OCI-LY7 (cell line): ENCODE measurements around the gene DNAL4. TPM values are rescaled to one million over a fixed set of nuclear protein-coding genes. Genes with fewer than 3 reads are reported as not detected.

ENCODE experiments used
- BruUV-seq: library from RNA; stranded (reverse); fragments of 400-500 nt; replicated peaks from 2 replicates; lab custom pipeline; 2021; lab: Mats Ljungman, UMichigan
- CTCF ChIA-PET: fragments of 300-600 bp; sonication (Branson Sonifier 250); formaldehyde crosslinking; loops from one replicate; lab custom pipeline; 2022; ENCODE audit warnings: antibody characterized with exemption; ENCODE audit not compliant: unreplicated experiment; lab: Charles Lee
- POLR2A ChIA-PET: fragments of 300-600 bp; sonication (Branson Sonifier 250); formaldehyde crosslinking; loops from one replicate; lab custom pipeline; 2022; ENCODE audit warnings: antibody characterized with exemption; lab: Charles Lee
- DNase-seq: peaks from one replicate; pipeline ENCODE4 v3.0.0-alpha.2; 2015; ENCODE audit warnings: low spot score
- H2AFZ ChIP-seq: fragments of 200-600 bp; sonication (generic), shearing (Covaris generic); 2 replicates; pipeline ENCODE4 v1.6.1; 2014; ENCODE audit warnings: mild to moderate bottlenecking, antibody characterized with exemption, low read length, moderate library complexity
- H3K27ac ChIP-seq: fragments of 200-600 bp; sonication (generic); 2 replicates; pipeline ENCODE4 v1.5.1; 2014; ENCODE audit warnings: mixed run types, low read depth, mild to moderate bottlenecking, moderate library complexity, low read length, inconsistent platforms; ENCODE audit not compliant: poor library complexity, severe bottlenecking
- H3K36me3 ChIP-seq: fragments of 200-600 bp; sonication (generic); 2 replicates; pipeline ENCODE4 v1.6.1; 2014; ENCODE audit warnings: mild to moderate bottlenecking, antibody characterized with exemption, low read length, moderate library complexity, mixed read lengths; ENCODE audit not compliant: insufficient read depth
- H3K4me1 ChIP-seq: fragments of 200-600 bp; sonication (generic); 2 replicates; pipeline ENCODE4 v1.5.1; 2014; ENCODE audit warnings: mild to moderate bottlenecking, low read length; ENCODE audit not compliant: insufficient read depth, poor library complexity, severe bottlenecking
- H3K4me2 ChIP-seq: fragments of 200-600 bp; sonication (generic); 2 replicates; pipeline ENCODE4 v1.6.1; 2014; ENCODE audit warnings: mild to moderate bottlenecking, low read length
- H3K4me3 ChIP-seq: fragments of 200-600 bp; sonication (generic); 2 replicates; pipeline ENCODE4 v1.5.1; 2014; ENCODE audit warnings: mild to moderate bottlenecking, low read depth, low read length; ENCODE audit not compliant: poor library complexity, severe bottlenecking
- H3K79me2 ChIP-seq: fragments of 200-600 bp; sonication (generic); 2 replicates; pipeline ENCODE4 v1.6.1; 2016; ENCODE audit warnings: low read depth, mild to moderate bottlenecking, low read length, moderate library complexity, mixed read lengths; ENCODE audit not compliant: insufficient read depth
- H3K9me2 ChIP-seq: fragments of 200-600 bp; sonication (generic); 2 replicates; pipeline ENCODE4 v1.6.1; 2016; ENCODE audit warnings: mild to moderate bottlenecking, low read length, mixed read lengths; ENCODE audit not compliant: insufficient read depth
- H3K9me3 ChIP-seq: fragments of 200-600 bp; sonication (generic); 2 replicates; pipeline ENCODE4 v1.6.1; 2014; ENCODE audit warnings: mild to moderate bottlenecking, mixed run types, low read length, mixed read lengths
- H4K20me1 ChIP-seq: fragments of 200-600 bp; sonication (generic); 2 replicates; pipeline ENCODE4 v1.6.1; 2014; ENCODE audit warnings: mild to moderate bottlenecking, antibody characterized with exemption, low read length, moderate library complexity, mixed read lengths; ENCODE audit not compliant: insufficient read depth
- EZH2phosphoT487 ChIP-seq: fragments of 200-600 bp; sonication (generic); IDR thresholded peaks from 2 replicates; pipeline ENCODE4 v1.6.1; 2018; ENCODE audit warnings: low read depth, borderline replicate concordance, mild to moderate bottlenecking, mixed run types, antibody characterized with exemption, low read length, moderate library complexity, mixed read lengths
- intact Hi-C: fragments of 100-400 bp; cut with micrococcal nuclease; formaldehyde crosslinking; loops from one replicate; pipeline ENCODE4 v1.10.0; 2022; ENCODE audit not compliant: unreplicated experiment
- total RNA-seq, 2 experiments: library from RNA; depleted of rRNA in 1 of 2; stranded (reverse); fragments of >200 nt in 1 of 2; shearing (Covaris generic) in 1 of 2; gene quantifications; 2 replicates each; pipeline ENCODE4 v1.2.3, GENCODE V29; 2014 to 2022
- TF ChIP-seq, protein P1 (sequence below): fragments of 200-600 bp; sonication (generic); conservative IDR thresholded peaks from 2 replicates; pipeline ENCODE4 v1.5.1; 2014; ENCODE audit warnings: mild to moderate bottlenecking, antibody characterized with exemption, low read length, moderate library complexity, mixed read lengths

The DNAL4 gene
- total RNA-seq, 2 experiments from 2014 or later, result 6.6 to 7.1 TPM

- Histone ChIP-seq H3K4me2 (no peak overlapping the region), H2AFZ (no peak overlapping the region), H3K27ac (no peak overlapping the region), H3K9me2 (no peaks in the 10 kb centered on the region), H3K9me3 (no peaks in the 10 kb centered on the region), H3K4me1 (peaks cover 20% of the 10 kb centered on the region), H3K4me3 (no peak overlapping the region), H3K79me2 (no peaks in the 10 kb centered on the region), H4K20me1 (0 out of 2 replicates have a peak, but pooled peaks cover 1% of the 10 kb centered on the region), H3K36me3 (peaks cover 87% of the 10 kb centered on the region)
- ChIA-PET POLR2A (interaction anchor here (0.7 kb wide), 1 partner anchor 60 kb away, joined by 3 read pairs; no protein-coding TSS in a partner anchor), CTCF (no interaction called here)
- TF ChIP-seq, protein P1, sequence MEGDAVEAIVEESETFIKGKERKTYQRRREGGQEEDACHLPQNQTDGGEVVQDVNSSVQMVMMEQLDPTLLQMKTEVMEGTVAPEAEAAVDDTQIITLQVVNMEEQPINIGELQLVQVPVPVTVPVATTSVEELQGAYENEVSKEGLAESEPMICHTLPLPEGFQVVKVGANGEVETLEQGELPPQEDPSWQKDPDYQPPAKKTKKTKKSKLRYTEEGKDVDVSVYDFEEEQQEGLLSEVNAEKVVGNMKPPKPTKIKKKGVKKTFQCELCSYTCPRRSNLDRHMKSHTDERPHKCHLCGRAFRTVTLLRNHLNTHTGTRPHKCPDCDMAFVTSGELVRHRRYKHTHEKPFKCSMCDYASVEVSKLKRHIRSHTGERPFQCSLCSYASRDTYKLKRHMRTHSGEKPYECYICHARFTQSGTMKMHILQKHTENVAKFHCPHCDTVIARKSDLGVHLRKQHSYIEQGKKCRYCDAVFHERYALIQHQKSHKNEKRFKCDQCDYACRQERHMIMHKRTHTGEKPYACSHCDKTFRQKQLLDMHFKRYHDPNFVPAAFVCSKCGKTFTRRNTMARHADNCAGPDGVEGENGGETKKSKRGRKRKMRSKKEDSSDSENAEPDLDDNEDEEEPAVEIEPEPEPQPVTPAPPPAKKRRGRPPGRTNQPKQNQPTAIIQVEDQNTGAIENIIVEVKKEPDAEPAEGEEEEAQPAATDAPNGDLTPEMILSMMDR, result no peak
- TF ChIP-seq EZH2phosphoT487, result no peak
- DNase-seq, result no peak
- intact Hi-C loops, result no loop called here
- no TSS peak for BruUV-seq
Measured at GRCh38 chr22:38748487-38749136, 45.3 kb downstream of the DNAL4 start.

DNA sequence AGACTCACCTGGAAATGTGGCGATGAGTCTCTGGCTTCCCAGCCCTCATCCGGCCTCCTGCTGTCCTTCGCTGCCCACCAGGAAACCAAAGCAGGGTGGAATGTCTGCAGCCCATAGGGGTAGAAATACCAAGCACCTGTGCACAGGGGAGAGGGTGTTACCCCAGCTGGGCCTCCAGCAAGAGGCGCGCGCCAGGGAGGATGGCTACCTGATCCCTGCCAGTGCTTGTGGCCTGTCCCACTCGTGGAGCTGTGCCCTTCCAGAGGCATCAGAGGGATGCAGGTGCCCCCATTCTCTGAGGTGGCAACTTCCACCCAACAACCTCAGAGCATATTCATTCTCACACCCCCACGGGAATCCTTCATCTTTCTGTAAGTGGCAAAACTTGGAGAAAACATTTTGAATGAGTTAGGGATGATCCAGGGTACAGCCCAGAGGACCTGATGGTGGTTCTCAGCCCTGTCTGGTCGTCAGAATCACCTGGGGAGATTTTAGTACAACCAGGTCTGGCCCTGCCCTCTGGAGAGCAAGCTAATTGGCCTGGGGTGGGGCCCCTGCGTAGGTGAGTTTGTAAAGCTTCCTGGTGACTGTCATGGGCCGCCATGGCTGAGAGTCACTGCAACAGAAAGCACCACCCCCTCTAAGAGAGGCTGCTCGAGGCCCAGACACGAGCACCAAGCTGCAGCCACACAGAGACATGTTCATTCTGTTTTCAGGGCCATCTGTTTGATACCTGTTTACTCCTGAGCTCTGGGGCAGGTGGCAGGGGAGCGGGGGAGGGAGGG is 48.1 kb downstream of the DNAL4 start:
- Histone ChIP-seq H4K20me1 (no peaks in the 10 kb centered on the region), H3K36me3 (peaks cover 95% of the 10 kb centered on the region), H3K4me2 (no peak overlapping the region), H3K27ac (no peak overlapping the region), H2AFZ (no peak overlapping the region), H3K4me1 (no peaks in the 10 kb centered on the region), H3K79me2 (no peaks in the 10 kb centered on the region), H3K4me3 (no peak overlapping the region), H3K9me3 (no peaks in the 10 kb centered on the region), H3K9me2 (no peaks in the 10 kb centered on the region)
- intact Hi-C loops, result no loop called here
- BruUV-seq, result no TSS peak
- ChIA-PET CTCF (interaction anchor here (0.5 to 0.6 kb wide), 2 partner anchors 23 to 176 kb away, joined by 3 read pairs; no protein-coding TSS in a partner anchor), POLR2A (interaction anchor here (0.5 kb wide), 1 partner anchor 11 kb away, joined by 3 read pairs; no protein-coding TSS in a partner anchor)
- TF ChIP-seq EZH2phosphoT487, result no peak
- TF ChIP-seq, protein P1, result no peak
- no peak for DNase-seq
